Type B pancreatic cell (in vitro differentiated cells): Measurements from ENCODE around the gene B3GALT5. TPM values are rescaled to one million over a fixed set of nuclear protein-coding genes. Genes with fewer than 3 reads are reported as not detected.

Experiments used
- DNase-seq: peaks from one replicate; pipeline ENCODE4 v3.0.0; 2021; ENCODE audit warnings: mixed read lengths; ENCODE audit not compliant: unreplicated experiment; ENCODE audit errors: extremely low spot score
- H3K27ac Mint-ChIP-seq: 2 replicates; pipeline ENCODE4 v1.8.0; 2021; ENCODE audit warnings: mild to moderate bottlenecking, mixed read lengths
- H3K27me3 Mint-ChIP-seq: 2 replicates; pipeline ENCODE4 v1.8.0; 2021; ENCODE audit warnings: mixed read lengths
- H3K36me3 Mint-ChIP-seq: 2 replicates; pipeline ENCODE4 v1.8.0; 2021; ENCODE audit warnings: mixed read lengths
- H3K4me1 Mint-ChIP-seq: one replicate; pipeline ENCODE4 v1.8.0; 2021; ENCODE audit warnings: mixed read lengths; ENCODE audit not compliant: unreplicated experiment
- H3K4me3 Mint-ChIP-seq: 2 replicates; pipeline ENCODE4 v1.8.0; 2021; ENCODE audit warnings: mild to moderate bottlenecking, mixed read lengths
- H3K9me3 Mint-ChIP-seq: 2 replicates; pipeline ENCODE4 v1.8.0; 2021; ENCODE audit warnings: mixed read lengths
- CTCF ChIP-seq: fragments of 200-600 bp; sonication (generic); conservative IDR thresholded peaks from 2 replicates; pipeline ENCODE4 v1.5.0; 2021; ENCODE audit warnings: antibody characterized with exemption, mild to moderate bottlenecking
- total RNA-seq: library from RNA; stranded (reverse); gene quantifications from 2 replicates; pipeline ENCODE4 v1.2.1, GENCODE V29; 2021; ENCODE audit warnings: low replicate concordance

Gene B3GALT5
- total RNA-seq, 1 donor from 2014 or later = 14.2 TPM

GRCh38 chr21:39667353-39667891 lies 54.7 kb downstream of the B3GALT5 start:
- no peak for TF ChIP-seq CTCF
- Mint-ChIP-seq H3K4me3 (no peak overlapping the region), H3K27ac (no peak overlapping the region), H3K4me1 (peaks cover 27% of the 10 kb centered on the region), H3K36me3 (peaks cover 13% of the 10 kb centered on the region), H3K9me3 (peaks cover 9% of the 10 kb centered on the region), H3K27me3 (no peaks in the 10 kb centered on the region)
- DNase-seq = no peak

- Mint-ChIP-seq H3K9me3 (peaks cover 9% of the 10 kb centered on the region), H3K4me3 (no peak overlapping the region), H3K36me3 (peaks cover 13% of the 10 kb centered on the region), H3K4me1 (peaks cover 31% of the 10 kb centered on the region), H3K27ac (no peak overlapping the region), H3K27me3 (no peaks in the 10 kb centered on the region)
- DNase-seq = no peak
- no peak for TF ChIP-seq CTCF
These were observed 55.6 kb downstream of the B3GALT5 start for GRCh38 chr21:39668369-39668768.

GRCh38 chr21:39669485-39669884 lies 56.7 kb downstream of the B3GALT5 start:
- H3K4me3 Mint-ChIP-seq = no peak overlapping the region

GRCh38 chr21:39669976-39670661 lies 57.4 kb downstream of the B3GALT5 start:
- Mint-ChIP-seq H3K4me1 (peaks cover 45% of the 10 kb centered on the region), H3K27me3 (no peaks in the 10 kb centered on the region), H3K36me3 (peaks cover 15% of the 10 kb centered on the region), H3K9me3 (peaks cover 9% of the 10 kb centered on the region), H3K27ac (peak overlapping the region; percentile 88), H3K4me3 (peak overlapping the region; percentile 67)
- DNase-seq = no peak
- TF ChIP-seq CTCF = no peak

More at GRCh38 chr21:39669485-39669884, 56.7 kb downstream of the B3GALT5 start:
- no peak for DNase-seq
- no peak for TF ChIP-seq CTCF
- H3K9me3 Mint-ChIP-seq = peaks cover 9% of the 10 kb centered on the region
- H3K4me1 Mint-ChIP-seq = peaks cover 39% of the 10 kb centered on the region
- peaks cover 14% of the 10 kb centered on the region for H3K36me3 Mint-ChIP-seq
- peak overlapping the region; percentile 88 for H3K27ac Mint-ChIP-seq
- no peaks in the 10 kb centered on the region for H3K27me3 Mint-ChIP-seq

GRCh38 chr21:39670701-39671100 lies 58.0 kb downstream of the B3GALT5 start:
- DNase-seq = no peak
- H3K4me1 Mint-ChIP-seq = peaks cover 51% of the 10 kb centered on the region

More at GRCh38 chr21:39670701-39671100, 58.0 kb downstream of the B3GALT5 start:
- H3K9me3 Mint-ChIP-seq = peaks cover 9% of the 10 kb centered on the region
- H3K4me3 Mint-ChIP-seq = no peak overlapping the region
- H3K27me3 Mint-ChIP-seq = no peaks in the 10 kb centered on the region
- peak overlapping the region; percentile 88 for H3K27ac Mint-ChIP-seq
- TF ChIP-seq CTCF = no peak
- peaks cover 12% of the 10 kb centered on the region for H3K36me3 Mint-ChIP-seq
